Measurements from ENCODE around the gene TLDC2.
"Not testable (repeated sequence)": the region's sequence is repeated elsewhere in the genome, so short reads cannot be mapped to it uniquely, and the experiment has no call there.

The TLDC2 gene

DNA sequence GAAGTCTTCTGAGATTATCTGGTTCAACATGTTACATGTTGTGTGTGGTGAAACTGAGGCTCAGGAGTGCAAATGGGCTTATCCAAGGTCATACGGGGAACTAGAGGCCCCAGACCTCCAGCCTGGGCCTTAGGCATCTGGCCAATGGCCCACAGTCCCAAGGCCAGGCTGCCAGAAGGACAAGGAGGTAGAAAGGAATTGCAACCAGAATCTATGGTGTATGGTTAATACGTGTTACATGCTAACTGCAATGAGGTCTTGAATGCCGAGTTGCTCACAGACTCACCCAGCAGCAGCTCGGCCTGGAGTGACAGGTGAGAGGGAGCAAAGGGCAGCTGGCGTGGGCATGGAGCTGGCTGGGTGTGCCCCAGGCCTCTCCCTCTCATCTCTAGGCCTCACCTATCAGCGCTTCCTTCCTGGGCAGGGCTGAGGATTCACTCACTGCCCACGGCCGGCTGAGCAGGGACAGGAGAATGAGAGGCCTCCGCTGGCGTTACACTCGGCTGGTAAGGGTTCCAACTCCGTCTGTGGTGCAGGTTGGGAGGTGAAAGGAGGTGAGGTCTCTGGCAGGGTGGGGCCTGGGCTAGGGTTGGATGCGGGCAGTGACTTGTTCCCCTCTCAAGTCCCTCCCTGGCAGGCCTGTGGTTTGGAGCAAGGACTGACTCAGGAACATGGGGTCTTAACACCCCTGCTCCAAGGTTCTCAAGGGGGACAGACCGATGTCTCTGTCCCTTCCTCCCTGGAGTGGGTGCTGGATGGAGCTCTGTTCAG is at the start of gene TLDC2:
TLDC2 (plus strand) TSS at position 437 of the 771 bp plus-strand sequence; CDS start at position 474, 37 bp downstream.
- no peak for DNase-seq

DNA sequence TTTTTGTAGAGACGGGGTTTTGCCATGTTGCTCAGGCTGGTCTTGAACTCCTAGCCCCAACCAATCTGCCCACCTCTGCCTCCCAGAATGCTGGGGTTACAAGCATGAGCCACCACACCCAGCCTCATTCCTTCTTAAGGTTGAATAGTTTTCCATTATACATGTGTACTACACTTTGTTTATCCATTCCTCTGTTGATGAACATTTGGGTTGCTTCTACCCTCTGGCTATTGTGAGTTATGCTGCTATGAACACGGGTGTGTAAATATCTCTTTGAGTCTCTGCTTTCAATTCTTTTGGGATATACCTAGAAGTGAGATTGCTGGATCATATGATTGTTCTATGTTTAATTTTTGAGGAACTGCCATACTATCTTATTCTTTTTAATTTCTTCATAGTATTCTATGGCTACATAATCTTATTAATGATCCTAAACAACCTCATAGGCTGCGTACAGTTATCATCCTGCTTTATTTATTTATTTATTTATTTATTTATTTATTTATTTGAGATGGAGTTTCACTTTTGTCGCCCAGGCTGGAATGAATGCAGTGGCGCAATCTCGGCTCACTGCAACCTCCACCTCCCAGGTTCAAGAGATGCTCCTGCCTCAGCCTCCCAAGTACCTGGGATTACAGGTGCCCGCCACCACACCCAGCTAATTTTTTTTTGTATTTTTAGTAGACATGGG is 49.2 kb upstream of the TLDC2 start:
- DNase-seq, result no peak

DNA sequence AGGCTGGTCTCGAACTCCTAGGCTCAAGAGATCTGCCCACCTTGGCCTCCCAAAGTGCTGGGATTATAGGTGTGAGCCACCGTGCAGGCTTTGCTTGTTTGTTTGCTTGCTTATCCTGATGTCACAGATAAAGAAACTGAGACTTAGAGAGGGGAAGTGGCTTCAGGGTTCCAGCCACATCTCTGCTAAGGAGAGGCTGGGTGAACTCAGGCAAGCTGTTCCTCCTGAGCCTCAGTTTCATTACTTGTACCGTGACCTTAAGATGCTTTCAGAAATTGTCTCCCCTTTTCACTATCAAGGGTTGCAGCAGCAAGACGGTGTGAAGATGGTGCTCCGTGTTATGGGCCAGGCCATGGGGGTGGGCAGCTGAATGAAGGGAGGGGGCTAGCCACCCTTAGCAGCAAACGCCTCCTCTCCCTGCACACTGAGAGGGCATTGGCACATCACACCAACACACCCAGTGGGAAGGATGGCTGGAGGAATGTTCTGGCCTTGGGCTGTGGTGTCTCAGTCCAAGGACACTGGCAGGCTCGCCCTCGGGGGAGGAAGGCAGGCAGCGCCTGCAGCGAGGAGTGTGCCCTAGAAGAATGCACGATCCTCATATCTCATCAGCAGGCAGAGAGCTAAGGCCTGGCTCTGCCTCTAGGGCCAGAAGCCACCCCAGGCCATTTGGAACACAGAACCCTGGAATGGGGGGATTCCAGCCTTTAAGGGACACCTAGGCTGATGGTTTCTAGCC is 48.2 kb upstream of the TLDC2 start:
- DNase-seq, result no peak

DNA sequence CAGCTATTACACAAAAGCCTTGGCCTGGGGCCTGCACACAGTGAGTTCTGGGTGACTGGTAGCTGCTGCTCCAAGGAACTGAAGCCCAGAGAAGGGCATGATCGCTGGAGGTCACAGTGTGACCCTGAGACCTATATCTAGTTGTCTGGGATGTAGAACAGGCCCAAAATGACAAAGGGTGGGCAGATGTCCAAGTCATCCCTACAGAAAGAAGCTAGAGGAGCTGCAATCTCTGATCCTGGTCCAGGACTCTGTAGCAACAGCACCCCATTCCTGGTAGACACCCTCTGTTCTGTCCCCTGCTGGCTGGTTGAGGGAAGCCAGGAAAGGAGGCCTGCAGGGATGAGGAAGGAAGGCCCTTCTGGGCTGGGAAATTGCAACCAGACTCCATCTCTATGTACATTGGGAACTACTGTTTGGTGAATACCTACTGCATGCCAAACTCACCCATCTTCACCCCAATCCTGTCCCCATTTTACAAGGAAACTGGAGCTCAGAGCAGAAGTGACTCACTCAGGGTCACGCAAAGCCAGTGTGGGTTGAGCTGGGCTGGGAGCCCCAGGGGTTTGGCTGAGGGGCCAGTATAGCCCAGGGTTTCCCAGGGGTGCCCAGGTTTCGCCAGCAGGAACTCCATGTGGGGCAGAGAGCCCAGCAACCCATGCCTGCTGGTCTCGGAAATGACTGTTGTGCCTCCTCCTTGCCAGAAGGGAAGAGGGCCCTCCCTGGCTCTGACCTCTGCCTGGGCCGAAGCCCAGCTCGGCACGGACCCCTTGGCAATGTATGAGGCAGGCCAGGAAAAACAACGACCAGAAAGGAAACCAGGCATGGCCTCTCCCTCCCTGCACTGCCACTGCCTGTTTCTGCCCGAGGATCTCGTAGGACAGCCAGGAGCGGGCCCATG is 44.9 kb upstream of the TLDC2 start:
- no peak for DNase-seq

DNA sequence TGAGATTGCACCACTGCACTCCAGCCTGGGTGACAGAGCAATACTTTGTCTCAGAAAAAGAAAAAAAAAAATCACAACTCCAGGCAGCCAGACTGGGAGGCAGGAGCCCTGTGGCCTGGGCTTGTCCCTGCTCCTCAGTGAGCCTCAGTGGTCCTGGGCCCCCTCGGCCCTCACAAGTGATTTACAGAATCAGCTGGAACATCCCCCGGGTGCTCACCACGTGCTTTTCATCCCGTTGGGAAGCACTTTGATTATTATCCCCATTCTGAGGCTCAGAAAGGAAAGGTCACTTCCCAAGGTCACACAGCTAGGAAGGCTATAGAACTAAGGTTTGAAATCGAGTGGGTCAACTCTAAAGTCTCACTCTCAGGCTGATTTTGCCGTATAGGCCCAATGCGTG is 43.1 kb upstream of the TLDC2 start:
- no peak for DNase-seq

DNA sequence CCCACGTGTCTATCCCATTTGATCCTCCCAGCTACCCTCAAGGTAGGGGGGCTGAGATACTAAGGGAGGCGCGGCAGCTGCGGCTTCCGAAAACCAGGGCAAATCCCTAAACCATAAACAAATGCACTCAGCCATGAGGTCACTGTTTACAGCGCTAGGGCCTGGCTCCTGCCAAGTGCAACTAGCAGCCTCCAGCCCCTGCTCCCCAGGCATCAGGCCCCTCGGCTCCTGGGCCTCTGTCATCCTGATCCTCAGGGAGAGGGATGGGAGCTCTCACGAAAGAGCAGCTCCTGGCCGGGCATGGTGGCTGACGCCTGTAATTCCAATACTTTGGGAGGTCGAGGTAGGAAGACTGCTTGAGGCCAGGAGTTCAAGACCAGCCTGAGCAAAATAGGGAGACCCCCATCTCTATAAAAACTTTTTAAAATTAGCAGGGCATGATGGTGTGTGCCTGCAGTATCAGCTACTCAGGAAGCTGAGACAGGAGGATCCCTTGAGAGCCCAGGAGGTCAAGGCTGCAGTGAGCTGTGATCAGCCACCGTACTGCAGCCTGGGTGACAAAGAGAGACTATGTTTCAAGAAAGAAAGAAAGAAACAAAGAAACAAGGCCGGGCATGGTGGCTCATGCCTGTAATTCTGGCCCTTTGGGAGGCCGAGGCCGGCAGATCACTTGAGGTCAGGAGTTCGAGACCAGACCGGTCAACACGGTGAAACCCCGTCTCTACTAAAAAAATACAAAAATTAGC is 42.5 kb upstream of the TLDC2 start:
- DNase-seq, result no peak

DNA sequence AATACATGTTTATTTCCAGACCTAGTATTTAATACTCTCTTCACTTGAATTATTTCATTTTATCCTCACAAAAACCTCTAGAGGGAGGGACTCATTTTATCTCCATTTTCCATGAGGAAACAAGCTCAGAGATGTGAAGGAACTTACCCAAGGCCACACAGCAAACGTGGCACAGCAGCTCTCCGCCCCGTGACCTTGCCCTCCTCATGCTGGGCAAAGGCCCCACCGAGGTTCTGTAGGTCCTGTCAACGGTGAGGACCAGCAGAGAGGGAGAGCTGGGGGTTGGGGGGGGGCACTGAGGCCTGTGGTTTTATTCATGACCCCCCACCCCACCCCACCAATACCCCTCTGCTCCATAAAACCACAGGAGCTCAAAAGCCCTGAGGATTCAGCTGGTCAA is 40.9 kb upstream of the TLDC2 start:
- no peak for DNase-seq

DNA sequence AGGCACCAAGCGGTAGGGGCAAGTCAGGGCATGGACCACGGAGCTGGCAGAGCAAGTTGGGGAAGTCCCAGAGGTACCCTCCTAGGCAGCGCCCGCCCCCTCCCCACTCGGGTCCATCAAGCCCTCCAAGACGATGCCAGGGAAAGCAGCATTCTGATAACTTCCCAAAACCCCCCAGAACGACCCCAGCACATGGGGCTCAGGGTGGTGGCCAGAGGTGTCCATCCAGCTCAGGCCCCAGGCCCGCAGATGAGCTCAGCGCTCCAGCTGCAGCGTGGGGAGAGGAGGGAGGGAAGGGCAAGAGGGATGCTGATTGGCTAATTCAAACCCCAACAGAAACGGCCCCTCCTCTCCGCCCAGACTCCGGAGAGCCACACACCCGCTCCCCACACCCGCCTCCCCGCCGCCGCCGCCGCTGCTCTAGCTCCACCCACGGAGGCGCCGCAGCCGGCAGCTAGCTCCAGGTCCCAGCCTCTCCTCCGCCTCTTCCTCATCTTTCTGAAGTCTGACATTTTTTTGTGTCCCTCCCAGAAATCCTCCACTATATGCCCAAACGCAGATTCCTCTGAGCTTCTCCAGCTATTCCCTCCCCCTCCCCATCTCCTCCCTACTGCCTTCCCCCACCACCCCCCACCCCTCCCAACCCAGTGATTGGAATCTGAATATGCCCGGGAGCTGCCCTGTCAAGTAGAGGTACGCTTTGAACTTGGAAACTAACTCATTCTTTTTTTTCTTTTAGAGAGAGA is 40.3 kb upstream of the TLDC2 start:
- peak; percentile 89 for DNase-seq

DNA sequence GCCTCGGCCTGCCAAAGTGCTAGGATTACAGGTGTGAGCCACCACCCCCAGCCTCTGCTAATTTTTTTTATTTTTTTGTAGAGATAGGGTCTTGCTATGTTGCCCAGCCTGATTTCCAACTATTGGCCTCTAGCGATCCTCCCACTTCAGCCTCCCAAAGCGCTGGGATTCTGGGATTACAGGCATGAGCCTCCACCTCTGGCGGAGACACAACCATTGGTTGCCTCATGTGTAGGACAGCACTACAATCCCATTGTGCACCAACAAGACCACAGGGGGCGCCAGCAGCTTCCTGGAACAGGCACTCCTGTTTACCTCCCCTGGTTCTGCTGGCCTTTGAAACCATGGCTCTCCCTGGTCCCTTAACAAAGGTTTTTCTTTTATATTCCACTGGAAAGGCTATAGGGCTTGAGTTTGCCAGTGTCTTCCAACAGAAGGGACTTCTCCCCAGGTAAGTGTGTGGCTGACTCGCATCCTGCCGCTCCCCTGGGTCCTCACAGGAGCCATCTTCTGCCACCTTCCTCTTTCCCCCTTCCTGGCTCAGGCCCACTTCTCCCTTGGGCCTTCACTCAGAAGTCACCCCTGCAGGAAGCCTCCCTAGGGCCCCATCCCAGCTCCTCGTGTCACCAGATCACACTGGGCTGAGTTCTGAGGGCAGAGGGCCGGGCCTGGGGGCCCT is 39.2 kb upstream of the TLDC2 start:
- no peak for DNase-seq

DNA sequence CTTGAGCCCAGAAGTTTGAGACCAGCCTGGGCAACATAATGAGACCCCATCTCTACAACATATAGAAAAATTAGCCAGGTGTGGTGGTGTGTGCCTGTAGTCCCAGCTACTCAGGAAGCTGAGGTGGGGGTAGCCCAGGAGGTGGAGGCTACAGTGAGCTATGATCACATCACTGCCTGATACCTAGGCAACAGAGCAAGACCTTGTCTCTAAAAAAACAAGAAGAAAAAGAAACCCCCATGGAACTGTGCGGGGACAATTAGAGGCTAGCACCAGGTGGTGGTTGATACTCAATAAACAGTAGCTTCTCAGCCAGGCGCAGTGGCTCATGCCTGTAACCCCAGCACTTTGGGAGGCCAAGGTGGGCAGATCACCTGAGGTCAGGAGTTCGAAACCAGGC is 37.6 kb upstream of the TLDC2 start:
- DNase-seq, result not testable (repeated sequence)

DNA sequence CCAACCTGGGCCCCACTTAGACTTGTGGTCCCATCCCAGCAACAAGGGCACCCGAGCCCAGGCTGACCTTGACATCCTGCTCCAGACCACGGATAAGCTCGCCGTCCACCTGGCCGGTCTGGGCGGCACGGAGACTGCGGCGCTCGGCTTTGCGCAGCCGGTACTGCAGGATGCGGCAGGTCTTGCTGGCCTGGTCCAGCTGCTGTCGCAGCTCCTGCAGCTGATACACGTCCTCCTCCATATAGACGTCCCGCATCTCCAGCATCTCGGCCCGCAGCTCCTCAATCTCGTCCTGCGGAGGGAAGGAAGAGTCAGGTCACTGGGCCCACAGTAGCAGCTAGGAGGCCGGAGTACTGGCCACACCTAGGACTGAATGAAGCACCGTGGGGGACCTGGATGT is 36.8 kb upstream of the TLDC2 start:
- DNase-seq, result no peak

DNA sequence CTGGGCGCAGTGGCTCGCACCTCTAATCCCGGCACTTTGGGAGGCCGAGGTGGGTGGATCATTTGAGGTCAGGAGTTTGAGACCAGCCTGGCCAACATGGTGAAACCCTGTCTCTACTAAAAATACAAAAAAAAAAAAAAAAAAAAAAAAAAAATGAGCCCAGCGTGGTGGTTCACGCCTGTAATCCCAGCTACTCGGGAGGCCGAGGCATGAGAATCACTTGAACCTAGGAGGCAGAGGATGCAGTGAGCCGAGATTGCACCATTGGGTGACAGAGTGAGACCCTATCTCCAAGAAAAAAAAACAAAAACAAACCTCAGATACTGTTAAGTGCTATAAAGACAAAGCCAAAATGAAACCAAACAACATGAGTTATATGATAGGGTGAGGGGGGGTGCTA is 34.9 kb upstream of the TLDC2 start:
- DNase-seq, result not testable (repeated sequence)

DNA sequence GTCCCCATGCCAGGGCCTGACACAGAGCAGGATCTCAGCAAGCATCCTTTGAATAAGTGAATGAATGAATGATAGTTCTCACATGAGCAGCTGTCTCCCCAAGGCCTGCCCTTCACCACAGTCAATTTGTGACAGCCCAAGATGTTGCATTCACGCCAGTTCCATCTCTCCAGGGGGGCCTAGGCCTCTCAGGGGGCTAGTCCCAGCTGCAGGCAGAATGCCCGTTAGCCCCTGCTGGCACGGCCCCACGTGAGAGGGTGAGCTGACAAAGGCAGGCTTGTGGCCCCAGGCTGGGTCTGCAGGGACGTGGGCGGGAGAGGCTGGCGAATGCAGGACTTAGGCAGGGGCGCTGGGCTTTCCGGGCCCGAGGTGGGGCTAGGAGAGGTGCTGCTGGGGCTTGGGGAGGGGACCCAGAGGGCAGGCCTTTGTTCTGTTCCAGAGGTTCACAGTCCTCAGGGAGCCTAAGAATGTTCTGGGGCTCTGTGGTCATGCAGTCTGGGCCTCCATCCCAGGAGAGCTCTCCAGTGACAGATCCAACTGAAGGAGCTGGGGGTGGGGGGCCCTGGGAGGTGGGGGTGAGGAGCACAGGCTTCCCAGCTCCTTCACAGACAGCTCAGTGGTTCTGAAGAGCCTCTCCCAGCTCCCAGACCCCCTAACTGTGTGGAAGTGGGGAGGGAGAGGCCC is 30.5 kb upstream of the TLDC2 start:
- DNase-seq, result no peak

DNA sequence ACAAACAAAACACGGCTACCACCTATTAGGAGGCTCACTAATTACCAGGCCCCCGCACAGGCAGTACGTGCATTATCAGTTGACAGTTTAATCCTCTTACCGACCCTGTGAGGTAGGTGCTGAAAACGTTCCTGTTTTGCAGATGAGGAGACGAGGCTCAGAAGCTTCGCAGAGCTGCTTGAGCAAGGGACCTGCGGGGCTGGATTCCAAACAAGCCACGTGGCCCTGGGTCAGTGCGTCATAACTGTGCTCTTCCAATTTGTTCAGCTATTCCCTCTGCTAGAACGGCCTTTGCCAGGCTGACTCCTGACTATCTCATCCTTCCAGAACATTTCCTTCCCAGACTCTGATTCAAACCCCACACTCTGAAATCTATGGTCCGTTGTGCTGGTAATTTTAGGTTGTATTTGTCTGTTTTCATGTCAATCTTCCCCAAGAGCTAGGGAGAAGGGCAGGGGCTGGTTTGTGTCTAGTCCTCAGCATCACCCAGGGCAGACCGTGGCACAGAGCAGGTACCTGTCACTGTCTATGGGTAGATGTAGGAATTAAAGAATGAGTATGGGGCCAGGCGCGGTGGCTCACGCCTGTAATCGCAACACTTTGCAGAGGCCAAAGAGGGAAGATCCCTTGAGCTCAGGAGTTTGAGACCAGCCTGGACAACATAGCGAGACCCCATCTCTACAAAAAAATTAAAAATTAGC is 28.8 kb upstream of the TLDC2 start:
- DNase-seq, result no peak

DNA sequence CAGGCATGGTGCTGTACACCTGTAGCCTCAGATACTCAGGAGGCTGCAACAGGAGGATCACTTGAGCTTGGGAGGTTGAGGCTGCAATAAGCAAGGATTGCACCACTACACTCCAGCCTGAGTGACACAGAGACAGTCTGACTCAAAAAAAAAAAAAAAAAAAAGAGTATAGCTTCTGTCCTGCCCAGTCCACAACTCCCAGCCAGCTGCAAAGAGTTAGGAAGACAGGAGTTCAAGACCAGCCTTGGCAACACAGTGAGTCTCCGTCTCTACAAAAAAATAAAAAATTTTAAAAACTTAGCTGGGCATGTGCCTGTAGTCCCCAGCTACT is 28.3 kb upstream of the TLDC2 start:
- no peak for DNase-seq

DNA sequence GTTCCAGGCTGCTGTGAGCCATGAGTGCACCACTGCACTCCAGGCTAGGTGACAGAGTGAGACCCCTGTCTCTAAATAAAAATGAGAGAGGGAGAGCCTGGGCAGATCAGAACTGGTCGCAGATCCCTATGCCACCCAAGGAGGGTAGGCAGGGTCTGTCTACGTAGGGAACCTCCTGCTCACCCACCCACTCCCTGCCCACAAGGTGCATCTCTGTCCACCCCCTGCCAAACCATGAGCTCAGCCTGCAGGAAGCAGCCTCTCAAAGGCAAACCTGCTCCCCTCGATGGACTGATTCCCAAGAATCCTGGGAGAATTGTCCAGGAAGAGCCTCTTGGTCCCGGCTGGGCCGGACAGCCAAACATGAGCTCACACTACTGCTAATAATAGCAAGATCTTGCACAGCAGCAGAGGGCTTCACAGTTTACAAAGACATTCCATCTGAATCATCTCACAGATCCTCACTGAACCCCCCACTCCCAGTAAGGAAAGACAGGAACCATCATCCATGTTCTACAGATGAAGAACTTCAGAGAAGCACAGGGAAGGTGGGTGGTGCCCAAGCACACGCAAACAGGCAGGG is 27.8 kb upstream of the TLDC2 start:
- peak; percentile 45 for DNase-seq

DNA sequence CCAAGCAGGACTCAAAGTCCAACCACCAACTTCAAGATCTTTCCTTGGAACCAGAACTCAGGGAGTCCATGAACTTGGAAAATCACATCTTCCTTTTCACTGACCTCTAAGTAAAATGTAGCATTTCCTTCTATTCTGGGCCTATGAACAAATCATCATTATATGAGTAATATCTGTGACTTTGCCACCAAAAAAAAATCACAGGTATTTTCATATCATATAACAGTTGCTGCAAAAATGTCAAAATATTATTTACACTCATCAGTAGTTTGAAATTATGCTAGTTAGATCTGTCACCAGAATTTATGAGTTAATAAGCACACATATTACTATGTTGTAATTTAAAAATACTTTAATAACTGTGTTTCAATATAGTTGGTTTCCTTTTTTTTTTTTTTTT is 27.3 kb upstream of the TLDC2 start:
- DNase-seq, result no peak

DNA sequence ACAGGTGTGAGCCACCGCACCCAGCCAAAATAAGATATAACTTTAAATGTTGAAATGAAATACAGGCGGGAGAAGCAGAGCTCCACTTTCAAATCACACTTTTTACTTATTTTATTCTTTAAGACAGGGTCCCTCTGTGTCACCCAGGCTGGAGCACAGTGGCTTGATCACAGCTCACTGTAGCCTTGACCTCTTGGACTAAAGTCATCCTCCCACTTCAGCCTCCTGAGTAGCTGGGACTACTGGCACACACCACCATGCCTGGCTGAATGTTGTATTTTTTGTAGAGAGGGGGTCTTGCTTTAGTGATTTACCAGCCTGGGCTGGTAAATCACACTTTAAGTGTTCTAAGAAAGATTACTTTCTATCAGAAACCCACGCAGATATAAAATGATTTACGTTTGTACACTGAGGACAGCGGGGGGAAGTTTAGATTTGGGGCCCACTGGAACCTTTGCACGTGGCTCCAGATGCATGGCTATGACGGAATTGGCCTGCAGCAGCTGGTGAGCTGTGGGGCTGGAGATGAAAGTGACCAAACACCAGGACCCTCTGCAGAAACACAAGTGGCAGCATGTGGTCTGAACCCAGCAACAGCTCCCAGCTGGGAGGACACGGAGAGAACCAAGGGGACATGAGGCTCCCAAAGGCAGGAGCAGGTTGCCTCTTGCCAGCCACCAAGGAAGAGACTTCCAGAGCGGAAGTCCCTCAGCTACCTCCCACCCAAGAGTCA is 26.4 kb upstream of the TLDC2 start:
- DNase-seq, result no peak

Measured in amniotic stem cell (primary cell).